ENCODE data around the gene DYNC1LI2.
"Not testable (repeated sequence)": the region's sequence is repeated elsewhere in the genome, so short reads cannot be mapped to it uniquely, and the experiment has no call there.

DYNC1LI2 gene

GRCh38 chr16:66698046-66698445 is 53.4 kb downstream of the DYNC1LI2 start:
- no peak for FAIRE-seq
- DNase-seq (ENCODE audit: insufficient read length, low spot score): no peak

GRCh38 chr16:66696669-66697630 is 54.5 kb downstream of the DYNC1LI2 start, which contains the start of gene CMTM4:
Gene CMTM4, minus strand, starts transcription at chr16:66696743. Its CDS starts 218 bp downstream, at chr16:66696525.
- FAIRE-seq (peak; percentile 94), DNase-seq (ENCODE audit: insufficient read length, low spot score) (peak; percentile 87)

- no peak for FAIRE-seq
- peak; percentile 38 for DNase-seq (ENCODE audit: insufficient read length, low spot score)
These were observed 55.3 kb downstream of the DYNC1LI2 start for GRCh38 chr16:66695935-66696668.

- FAIRE-seq (no peak), DNase-seq (ENCODE audit: insufficient read length, low spot score) (no peak)
These were observed 55.9 kb downstream of the DYNC1LI2 start for GRCh38 chr16:66695471-66695934.

- FAIRE-seq (no peak), DNase-seq (ENCODE audit: insufficient read length, low spot score) (no peak)
These were observed 58.3 kb downstream of the DYNC1LI2 start for GRCh38 chr16:66693149-66693548.

- no peak for FAIRE-seq
- no peak for DNase-seq (ENCODE audit: insufficient read length, low spot score)
These were observed 59.1 kb downstream of the DYNC1LI2 start for GRCh38 chr16:66692341-66692740.

- FAIRE-seq (no peak), DNase-seq (ENCODE audit: insufficient read length, low spot score) (no peak)
These were observed 60.2 kb downstream of the DYNC1LI2 start for GRCh38 chr16:66691234-66691633.

- no peak for FAIRE-seq
These were observed 61.1 kb downstream of the DYNC1LI2 start for GRCh38 chr16:66690106-66690847.

GRCh38 chr16:66689282-66689681 is 62.1 kb downstream of the DYNC1LI2 start:
- DNase-seq (ENCODE audit: insufficient read length, low spot score) (no peak), FAIRE-seq (no peak)

More at GRCh38 chr16:66690106-66690847, 61.1 kb downstream of the DYNC1LI2 start:
- no peak for DNase-seq (ENCODE audit: insufficient read length, low spot score)

GRCh38 chr16:66687906-66688625 is 63.3 kb downstream of the DYNC1LI2 start:
- FAIRE-seq: peak; percentile 33
- DNase-seq (ENCODE audit: insufficient read length, low spot score): no peak

- not testable (repeated sequence) for DNase-seq (ENCODE audit: insufficient read length, low spot score); FAIRE-seq
These were observed 65.8 kb downstream of the DYNC1LI2 start for GRCh38 chr16:66685501-66686115.

- no peak for DNase-seq (ENCODE audit: insufficient read length, low spot score)
- FAIRE-seq: no peak
These were observed 69.1 kb downstream of the DYNC1LI2 start for GRCh38 chr16:66682271-66682670.

GRCh38 chr16:66681676-66682075 is 69.7 kb downstream of the DYNC1LI2 start:
- DNase-seq (ENCODE audit: insufficient read length, low spot score) (no peak), FAIRE-seq (no peak)

GRCh38 chr16:66678337-66678736 is 73.1 kb downstream of the DYNC1LI2 start:
- DNase-seq (ENCODE audit: insufficient read length, low spot score) (no peak), FAIRE-seq (no peak)

GRCh38 chr16:66677836-66678235 is 73.6 kb downstream of the DYNC1LI2 start:
- no peak for DNase-seq (ENCODE audit: insufficient read length, low spot score)
- peak; percentile 51 for FAIRE-seq

GRCh38 chr16:66677179-66677578 is 74.2 kb downstream of the DYNC1LI2 start:
- DNase-seq (ENCODE audit: insufficient read length, low spot score) (no peak), FAIRE-seq (no peak)

GRCh38 chr16:66676599-66676998 is 74.8 kb downstream of the DYNC1LI2 start:
- FAIRE-seq: no peak
- DNase-seq (ENCODE audit: insufficient read length, low spot score): no peak

- FAIRE-seq (no peak), DNase-seq (ENCODE audit: insufficient read length, low spot score) (no peak)
These were observed 77.7 kb downstream of the DYNC1LI2 start for GRCh38 chr16:66673691-66674090.
